ENCODE data around the gene H19. TPM values are rescaled to one million over a fixed set of nuclear protein-coding genes. Genes with fewer than 3 reads are reported as not detected.

H19 gene
- not detected in 2 replicates for total RNA-seq

GRCh38 chr11:1997755-1998154 is at the start of gene H19:
Gene H19, minus strand, starts transcription at chr11:1997842.
- intact Hi-C loops (cut with micrococcal nuclease): no loop called here

DNA sequence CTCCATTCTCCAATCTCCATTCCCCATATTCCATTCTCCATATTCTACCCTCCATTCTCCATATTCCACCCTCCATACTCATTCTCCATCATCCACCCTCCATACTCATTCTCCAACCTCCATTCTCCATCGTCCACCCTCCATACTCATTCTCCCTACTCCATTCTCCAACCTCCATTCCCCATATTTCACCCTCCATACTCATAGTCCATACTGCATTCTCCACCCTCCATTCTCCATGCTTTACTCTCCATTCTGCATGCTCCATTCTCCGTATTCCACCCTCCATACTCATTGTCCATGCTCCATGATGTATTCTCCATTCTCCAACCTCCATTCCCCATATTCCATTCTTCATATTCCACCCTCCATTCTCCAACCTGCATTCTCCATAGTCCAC is 44.3 kb upstream of the H19 start:
- intact Hi-C loops (cut with micrococcal nuclease): no loop called here

GRCh38 chr11:2041153-2041552 is 43.5 kb upstream of the H19 start:
- intact Hi-C loops (cut with micrococcal nuclease): no loop called here

GRCh38 chr11:2039198-2039759 is 41.6 kb upstream of the H19 start:
- intact Hi-C loops (cut with micrococcal nuclease): no loop called here

GRCh38 chr11:2036863-2037486 is 39.3 kb upstream of the H19 start:
- intact Hi-C loops (cut with micrococcal nuclease): no loop called here

GRCh38 chr11:2035382-2035781 is 37.7 kb upstream of the H19 start:
- intact Hi-C loops (cut with micrococcal nuclease): no loop called here

DNA sequence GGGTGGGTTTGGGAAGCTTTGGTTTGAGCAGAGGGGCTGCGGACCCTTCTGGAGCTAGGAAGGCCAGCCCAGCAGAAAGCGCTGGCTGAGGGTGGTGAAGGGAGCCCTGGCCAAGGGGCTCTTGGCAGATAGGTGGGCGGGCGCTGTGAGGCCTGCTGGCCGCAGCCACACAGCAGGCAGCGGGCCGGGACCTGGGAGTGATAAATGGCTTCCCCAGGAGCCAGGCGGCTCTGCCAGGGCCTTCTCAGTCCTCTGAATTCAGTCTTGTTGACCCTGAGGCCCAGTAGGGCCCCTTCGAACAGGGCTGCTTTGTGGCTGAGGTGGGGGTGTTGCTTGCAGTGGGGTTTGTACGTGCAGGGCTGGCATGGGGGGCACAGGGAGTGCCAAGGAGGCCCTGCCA is 33.4 kb upstream of the H19 start:
- intact Hi-C loops (cut with micrococcal nuclease): no loop called here

DNA sequence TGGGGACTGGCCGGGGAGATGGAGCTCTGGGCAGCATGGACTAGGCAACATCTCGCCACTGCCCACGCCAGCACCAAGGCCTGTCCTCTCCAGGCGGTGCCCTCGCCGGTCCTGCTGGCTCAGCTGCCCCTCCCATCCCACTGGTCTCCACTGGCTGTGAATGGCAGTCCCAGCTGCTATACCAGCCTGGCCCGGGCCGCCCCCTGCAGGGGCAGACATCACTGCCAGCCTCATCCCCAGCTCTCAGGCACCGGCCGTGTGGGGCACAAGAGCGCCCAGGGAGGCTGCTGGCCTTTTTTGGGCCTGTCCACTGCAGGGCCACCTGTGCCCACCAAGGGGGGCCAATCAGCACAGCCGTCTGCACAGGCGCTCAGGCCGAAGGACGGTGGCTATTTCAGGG is 30.1 kb upstream of the H19 start:
- intact Hi-C loops (cut with micrococcal nuclease): no loop called here

DNA sequence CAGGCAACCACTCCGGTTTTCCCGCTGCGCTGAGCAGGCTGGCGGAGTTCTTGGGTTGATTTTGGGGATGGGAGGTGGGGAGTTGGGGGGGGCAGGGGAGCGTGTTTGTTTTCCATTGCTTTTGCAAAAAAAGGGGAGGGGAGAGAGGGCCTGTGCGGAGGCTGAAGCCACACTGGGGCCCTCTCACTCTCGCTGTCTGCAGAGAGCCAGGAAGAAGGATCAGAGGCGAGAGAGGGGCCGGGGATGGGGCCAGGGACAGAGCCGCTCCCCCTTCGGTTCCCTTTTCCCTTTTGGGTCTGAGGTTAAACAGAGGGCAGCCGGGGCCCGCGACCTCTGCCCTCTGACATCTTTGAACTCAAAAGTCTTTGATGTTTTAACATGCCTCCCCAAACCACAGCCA is 17.4 kb upstream of the H19 start:
- intact Hi-C loops (cut with micrococcal nuclease): no loop called here

DNA sequence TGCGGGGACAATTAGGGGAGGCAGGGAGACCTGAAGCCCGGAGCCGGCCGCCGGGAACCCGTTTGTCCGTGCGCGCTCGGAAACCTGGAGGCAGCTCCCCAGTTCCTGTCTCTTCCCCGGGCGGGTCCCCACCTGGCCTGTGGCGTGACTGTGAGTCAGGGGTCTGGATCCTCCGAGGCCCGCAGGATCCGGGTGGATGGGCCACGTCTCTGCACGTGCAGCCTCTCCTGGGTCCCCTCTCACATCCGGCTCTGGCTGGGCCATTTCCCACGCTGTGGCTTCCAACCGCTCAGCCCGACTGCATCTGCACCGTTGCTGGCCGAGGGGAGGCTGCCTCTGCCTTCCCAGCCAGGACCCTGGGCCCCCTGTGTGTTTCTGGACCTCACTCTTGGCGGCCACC is 14.8 kb upstream of the H19 start:
- intact Hi-C loops (cut with micrococcal nuclease): no loop called here

GRCh38 chr11:2004466-2004865 is 6.8 kb upstream of the H19 start:
- intact Hi-C loops (cut with micrococcal nuclease): no loop called here

DNA sequence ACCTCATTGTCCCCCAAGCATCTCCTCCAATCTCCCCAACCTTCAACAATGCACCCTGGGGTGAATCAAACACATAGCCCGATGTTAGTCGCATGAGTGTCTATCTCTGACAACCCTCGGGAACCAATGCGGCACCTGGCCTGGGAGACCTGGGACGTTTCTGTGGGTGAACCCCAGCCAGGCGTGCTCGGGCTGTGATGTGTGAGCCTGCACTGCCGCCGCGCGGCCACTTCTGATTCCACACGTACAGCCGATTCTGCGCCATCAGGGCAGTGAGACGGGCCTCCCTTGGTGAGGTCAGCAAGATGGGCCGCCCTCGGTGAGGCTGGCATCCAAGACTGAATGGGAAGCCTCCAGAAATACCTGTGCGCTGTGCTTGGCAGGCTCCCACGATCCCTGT is 5.2 kb upstream of the H19 start:
- intact Hi-C loops (cut with micrococcal nuclease): no loop called here

- intact Hi-C loops (cut with micrococcal nuclease): no loop called here
These were observed 4.6 kb upstream of the H19 start for GRCh38 chr11:2002042-2002776.

GRCh38 chr11:1998861-1999260 is 1.2 kb upstream of the H19 start:
- intact Hi-C loops (cut with micrococcal nuclease): no loop called here

GRCh38 chr11:1998290-1998689 is 648 bp upstream of the H19 start:
- intact Hi-C loops (cut with micrococcal nuclease): no loop called here

GRCh38 chr11:1994121-1994520 is 3.5 kb downstream of the H19 start:
- intact Hi-C loops (cut with micrococcal nuclease): no loop called here

GRCh38 chr11:1992111-1992510 is 5.5 kb downstream of the H19 start:
- intact Hi-C loops (cut with micrococcal nuclease): no loop called here

GRCh38 chr11:1990872-1991578 is 6.6 kb downstream of the H19 start:
- intact Hi-C loops (cut with micrococcal nuclease): no loop called here

DNA sequence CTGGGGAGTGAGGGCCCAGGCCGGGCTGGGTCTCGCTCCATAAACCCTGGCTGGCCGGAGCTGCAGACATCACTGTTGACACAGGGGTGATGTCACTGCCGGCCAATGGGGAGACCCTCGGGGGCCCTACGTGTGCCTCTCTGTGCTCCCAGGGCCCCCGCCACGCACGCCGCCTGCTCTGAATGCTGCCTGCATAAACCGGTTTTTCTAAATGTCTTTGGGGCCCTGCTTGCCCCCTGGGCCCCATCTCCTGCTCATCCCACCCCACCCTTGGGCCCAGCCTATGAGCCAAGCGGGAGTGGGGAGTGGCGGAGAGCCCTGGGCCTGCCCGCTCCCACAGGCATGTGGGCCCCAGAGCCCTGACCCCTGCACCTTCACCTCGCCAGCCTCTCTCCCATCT is 7.7 kb downstream of the H19 start:
- intact Hi-C loops (cut with micrococcal nuclease): no loop called here

GRCh38 chr11:1988667-1989317 is 8.8 kb downstream of the H19 start:
- intact Hi-C loops (cut with micrococcal nuclease): no loop called here

GRCh38 chr11:1988174-1988573 is 9.5 kb downstream of the H19 start:
- intact Hi-C loops (cut with micrococcal nuclease): no loop called here

DNA sequence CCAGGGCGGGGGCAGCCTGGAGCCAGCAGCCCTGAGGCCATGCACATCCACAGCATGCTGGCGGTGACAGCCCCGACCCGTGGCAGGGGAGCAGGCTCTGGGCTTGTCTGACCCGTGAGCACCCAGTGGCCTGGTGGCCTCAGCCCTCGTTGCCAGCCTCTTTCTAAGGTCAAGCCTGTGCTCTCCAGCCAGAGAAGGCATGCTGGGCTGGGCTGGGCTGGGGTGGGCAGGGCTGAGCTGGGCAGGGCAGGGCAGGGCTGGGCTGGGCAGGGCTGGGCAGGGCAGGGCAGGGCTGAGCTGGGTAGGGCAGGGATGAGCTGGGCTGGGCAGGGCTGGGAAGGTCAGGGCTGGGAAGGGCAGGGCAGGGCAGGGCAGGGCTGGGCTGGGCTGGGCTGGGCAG is 10.6 kb downstream of the H19 start:
- intact Hi-C loops (cut with micrococcal nuclease): no loop called here

Measured in T-helper 2 cell treated with Interferon-gamma antibody and Interleukin-4, amounts not matched to agents 100 ng/mL and 5 ng/mL, for 36 hours (primary cell).